Measurements from ENCODE around the gene CYTIP. TPM values are rescaled to one million over a fixed set of nuclear protein-coding genes. Genes with fewer than 3 reads are reported as not detected.

CYTIP gene
- total RNA-seq, 1 experiment from 2014 or later, result not detected

DNA sequence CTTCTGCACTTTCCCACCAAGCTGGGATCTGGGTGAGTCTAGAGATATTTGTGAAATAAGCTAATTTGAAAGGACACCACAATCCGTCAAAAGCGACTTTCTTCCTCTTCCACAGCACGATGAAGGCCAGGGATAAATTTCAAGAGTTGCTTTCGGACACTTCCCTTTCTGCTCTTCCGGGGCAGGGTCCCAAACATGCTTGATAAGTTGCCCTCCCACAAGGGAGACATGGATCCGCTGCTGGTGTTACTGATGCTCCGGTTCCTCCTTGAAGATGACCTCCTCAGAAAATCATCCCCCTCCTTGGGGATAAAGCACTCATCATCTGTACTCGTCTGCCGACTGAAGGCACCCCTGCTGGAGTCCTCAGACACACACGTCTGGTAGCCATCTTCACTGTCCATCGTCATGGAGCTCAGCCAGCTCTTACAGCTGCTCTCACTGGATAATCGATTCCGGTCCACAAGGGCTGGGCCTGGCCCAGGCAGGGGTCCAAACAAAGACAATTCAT, 28.2 kb downstream of the CYTIP start:
- no peaks in the 10 kb centered on the region for H3K36me3 ChIP-seq (ENCODE audit: low read depth)
- TF ChIP-seq, protein P1, sequence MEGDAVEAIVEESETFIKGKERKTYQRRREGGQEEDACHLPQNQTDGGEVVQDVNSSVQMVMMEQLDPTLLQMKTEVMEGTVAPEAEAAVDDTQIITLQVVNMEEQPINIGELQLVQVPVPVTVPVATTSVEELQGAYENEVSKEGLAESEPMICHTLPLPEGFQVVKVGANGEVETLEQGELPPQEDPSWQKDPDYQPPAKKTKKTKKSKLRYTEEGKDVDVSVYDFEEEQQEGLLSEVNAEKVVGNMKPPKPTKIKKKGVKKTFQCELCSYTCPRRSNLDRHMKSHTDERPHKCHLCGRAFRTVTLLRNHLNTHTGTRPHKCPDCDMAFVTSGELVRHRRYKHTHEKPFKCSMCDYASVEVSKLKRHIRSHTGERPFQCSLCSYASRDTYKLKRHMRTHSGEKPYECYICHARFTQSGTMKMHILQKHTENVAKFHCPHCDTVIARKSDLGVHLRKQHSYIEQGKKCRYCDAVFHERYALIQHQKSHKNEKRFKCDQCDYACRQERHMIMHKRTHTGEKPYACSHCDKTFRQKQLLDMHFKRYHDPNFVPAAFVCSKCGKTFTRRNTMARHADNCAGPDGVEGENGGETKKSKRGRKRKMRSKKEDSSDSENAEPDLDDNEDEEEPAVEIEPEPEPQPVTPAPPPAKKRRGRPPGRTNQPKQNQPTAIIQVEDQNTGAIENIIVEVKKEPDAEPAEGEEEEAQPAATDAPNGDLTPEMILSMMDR (conservative IDR thresholded peaks at IDR 0.05), result no peak
- no peak for TF ChIP-seq EZH2 (IDR thresholded peaks at IDR 0.05; ENCODE audit: low read depth)
- no peaks in the 10 kb centered on the region for H3K79me2 ChIP-seq (ENCODE audit: low read depth)
- no peaks in the 10 kb centered on the region for H4K20me1 ChIP-seq (ENCODE audit: insufficient read depth)
- H3K4me2 ChIP-seq, result no peak overlapping the region
- H3K4me1 ChIP-seq (replicated peaks; ENCODE audit: insufficient read depth), result no peaks in the 10 kb centered on the region
- H3K4me3 ChIP-seq, result no peak overlapping the region
- no peak overlapping the region for H2AFZ ChIP-seq
- intact Hi-C loops (cut with micrococcal nuclease; ENCODE audit: unreplicated experiment), result no loop called here
- ChIA-PET POLR2A (ENCODE audit: unreplicated experiment) (no interaction called here), CTCF (no interaction called here)
- BruUV-seq (replicated peaks), result no TSS peak
- DNase-seq, result no peak
- no peaks in the 10 kb centered on the region for H3K9me2 ChIP-seq (ENCODE audit: insufficient read depth)
- no peaks in the 10 kb centered on the region for H3K27me3 ChIP-seq (ENCODE audit: insufficient read depth, low read depth)
- no peaks in the 10 kb centered on the region for H3K9me3 ChIP-seq (ENCODE audit: insufficient read depth, low read depth)
- no peak overlapping the region for H3K27ac ChIP-seq
- H3F3A ChIP-seq (ENCODE audit: insufficient read depth, low read depth), result no peaks in the 10 kb centered on the region

DNA sequence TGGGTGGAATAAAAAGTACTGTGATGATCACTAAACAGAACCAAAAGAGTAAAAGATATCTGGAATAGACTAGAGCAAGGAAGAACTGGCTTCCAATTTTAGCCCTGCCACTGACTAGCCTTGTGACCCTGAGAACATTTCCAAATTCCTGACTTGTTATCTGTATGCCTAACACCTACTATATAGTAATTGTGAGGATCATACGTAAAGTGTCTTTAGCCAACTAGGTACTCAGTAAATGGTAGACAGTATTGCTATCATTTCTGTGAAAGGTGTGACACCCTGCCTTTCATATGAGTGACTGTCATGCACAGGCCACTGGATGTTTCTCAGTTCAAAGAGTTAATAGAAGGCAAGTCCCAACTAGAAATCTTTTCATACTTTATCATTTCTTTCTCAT, 29.8 kb downstream of the CYTIP start:
- POLR2A ChIA-PET (ENCODE audit: unreplicated experiment), result no interaction called here
- intact Hi-C loops (cut with micrococcal nuclease; ENCODE audit: unreplicated experiment), result no loop called here

GRCh38 chr2:157413326-157414035, 30.4 kb downstream of the CYTIP start:
- Histone ChIP-seq H4K20me1 (ENCODE audit: insufficient read depth) (no peaks in the 10 kb centered on the region), H3K9me3 (ENCODE audit: insufficient read depth, low read depth) (no peaks in the 10 kb centered on the region), H3F3A (ENCODE audit: insufficient read depth, low read depth) (no peaks in the 10 kb centered on the region), H3K79me2 (ENCODE audit: low read depth) (no peaks in the 10 kb centered on the region), H3K36me3 (ENCODE audit: low read depth) (no peaks in the 10 kb centered on the region), H3K27me3 (ENCODE audit: insufficient read depth, low read depth) (no peaks in the 10 kb centered on the region), H2AFZ (no peak overlapping the region), H3K9me2 (ENCODE audit: insufficient read depth) (no peaks in the 10 kb centered on the region), H3K4me1 (replicated peaks; ENCODE audit: insufficient read depth) (no peaks in the 10 kb centered on the region), H3K27ac (no peak overlapping the region), H3K4me3 (no peak overlapping the region), H3K4me2 (no peak overlapping the region)
- ChIA-PET POLR2A (ENCODE audit: unreplicated experiment) (no interaction called here), CTCF (no interaction called here)
- no TSS peak for BruUV-seq (replicated peaks)
- intact Hi-C loops (cut with micrococcal nuclease; ENCODE audit: unreplicated experiment), result no loop called here
- TF ChIP-seq, protein P1 (conservative IDR thresholded peaks at IDR 0.05), result no peak
- no peak for TF ChIP-seq EZH2 (IDR thresholded peaks at IDR 0.05; ENCODE audit: low read depth)
- no peak for DNase-seq

More for the DNA sequence above, 29.8 kb downstream of the CYTIP start:
- no peaks in the 10 kb centered on the region for H3K9me2 ChIP-seq (ENCODE audit: insufficient read depth)
- H3K36me3 ChIP-seq (ENCODE audit: low read depth), result no peaks in the 10 kb centered on the region
- H4K20me1 ChIP-seq (ENCODE audit: insufficient read depth), result no peaks in the 10 kb centered on the region
- no peak overlapping the region for H2AFZ ChIP-seq
- H3K4me3 ChIP-seq, result no peak overlapping the region
- H3K4me2 ChIP-seq, result no peak overlapping the region
- no peaks in the 10 kb centered on the region for H3K9me3 ChIP-seq (ENCODE audit: insufficient read depth, low read depth)
- H3K4me1 ChIP-seq (replicated peaks; ENCODE audit: insufficient read depth), result no peaks in the 10 kb centered on the region
- H3K79me2 ChIP-seq (ENCODE audit: low read depth), result no peaks in the 10 kb centered on the region
- no peak overlapping the region for H3K27ac ChIP-seq
- TF ChIP-seq EZH2 (IDR thresholded peaks at IDR 0.05; ENCODE audit: low read depth), result no peak
- TF ChIP-seq, protein P1 (conservative IDR thresholded peaks at IDR 0.05), result no peak
- H3K27me3 ChIP-seq (ENCODE audit: insufficient read depth, low read depth), result no peaks in the 10 kb centered on the region
- DNase-seq, result no peak
- BruUV-seq (replicated peaks), result no TSS peak
- CTCF ChIA-PET, result no interaction called here
- H3F3A ChIP-seq (ENCODE audit: insufficient read depth, low read depth), result no peaks in the 10 kb centered on the region

Measured in PC-9 (cell line).